GM18858 (cell line): ENCODE data around the gene ITPR1.

Source experiments
- ATAC-seq: cut with Tn5 transposase; IDR thresholded peaks from one replicate; pipeline ENCODE4 v1.9.1; 2021; ENCODE audit not compliant: unreplicated experiment

The ITPR1 gene

DNA sequence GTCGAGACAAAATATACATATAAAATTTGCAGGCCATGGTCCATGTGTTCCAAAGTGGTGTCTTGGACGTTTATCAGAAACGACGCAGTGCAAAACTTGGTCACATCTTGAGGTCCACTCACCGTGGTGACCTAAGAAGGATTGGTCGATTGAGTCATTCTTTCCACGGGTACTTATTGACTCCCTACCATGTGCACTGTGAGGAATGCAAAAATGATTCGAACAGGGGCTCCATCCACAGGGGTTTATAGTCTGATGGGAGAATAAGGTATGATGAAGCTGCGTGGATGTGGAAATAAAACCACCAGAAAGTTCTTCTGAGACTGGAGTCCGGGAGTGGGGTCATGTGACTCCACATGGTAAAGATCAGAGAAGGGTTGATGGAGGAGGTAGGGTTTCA lies 185.2 kb downstream of the ITPR1 start:
- ATAC-seq = no peak

DNA sequence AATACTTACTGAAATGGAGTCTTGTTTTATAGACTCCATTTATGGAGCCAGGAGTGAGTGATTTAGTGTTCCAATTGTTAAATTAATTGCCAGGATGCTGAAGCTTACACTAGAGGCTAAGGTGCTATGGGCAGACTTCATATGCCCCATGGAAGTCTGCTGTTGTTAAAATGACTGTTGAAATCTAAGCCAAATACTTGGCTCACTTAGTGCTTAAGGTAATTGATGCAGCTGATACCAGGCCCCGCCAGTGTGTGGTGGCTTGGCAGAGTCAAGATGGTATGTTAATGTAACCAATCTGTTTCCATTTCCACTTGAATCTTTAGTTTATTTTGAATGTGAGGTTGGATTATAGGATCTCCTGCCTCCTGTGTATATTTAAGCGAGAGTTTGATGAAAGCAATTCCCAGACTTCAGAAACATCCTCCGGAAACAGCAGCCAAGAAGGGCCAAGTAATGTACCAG lies 187.1 kb downstream of the ITPR1 start:
- ATAC-seq = no peak

DNA sequence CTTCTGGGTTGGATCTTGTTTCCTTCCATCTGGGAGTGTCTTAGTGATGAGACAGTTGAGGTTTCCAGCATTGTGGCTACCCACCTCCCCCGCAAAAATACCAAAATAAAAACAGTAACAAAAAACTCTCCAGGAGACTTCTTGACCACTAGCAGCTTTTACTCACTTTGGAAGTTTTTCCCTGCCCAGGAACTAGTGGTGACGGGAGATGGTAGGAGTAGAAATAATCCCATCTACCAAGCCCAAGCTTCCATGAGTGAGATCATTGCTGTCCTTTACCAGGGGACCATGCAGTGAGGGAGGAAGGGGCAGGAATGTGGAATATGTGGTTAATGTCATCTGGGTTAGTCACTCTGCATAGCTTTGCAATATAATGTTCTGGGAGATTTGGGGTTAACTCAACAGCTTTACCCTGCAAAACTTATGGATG lies 187.7 kb downstream of the ITPR1 start:
- no peak for ATAC-seq

DNA sequence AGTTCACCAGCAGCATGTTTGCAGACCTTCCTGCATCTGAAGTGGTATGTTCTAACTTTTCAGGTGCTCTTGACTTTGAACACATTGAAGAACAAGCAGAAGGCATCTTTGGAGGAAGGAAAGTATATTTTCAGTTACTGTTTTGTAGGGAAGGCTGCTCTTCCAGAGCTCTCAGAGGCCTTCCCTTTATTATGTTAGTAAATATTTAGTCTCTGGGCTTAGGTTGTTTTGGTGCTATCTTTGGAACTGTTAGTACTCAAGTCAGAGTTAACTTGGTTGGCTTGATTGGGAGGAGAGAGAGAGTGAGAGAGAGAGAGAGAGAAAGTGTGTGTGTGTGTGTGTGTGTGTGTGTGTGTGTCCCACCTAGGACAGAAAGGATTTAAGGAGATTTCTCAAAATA lies 188.2 kb downstream of the ITPR1 start:
- no peak for ATAC-seq

DNA sequence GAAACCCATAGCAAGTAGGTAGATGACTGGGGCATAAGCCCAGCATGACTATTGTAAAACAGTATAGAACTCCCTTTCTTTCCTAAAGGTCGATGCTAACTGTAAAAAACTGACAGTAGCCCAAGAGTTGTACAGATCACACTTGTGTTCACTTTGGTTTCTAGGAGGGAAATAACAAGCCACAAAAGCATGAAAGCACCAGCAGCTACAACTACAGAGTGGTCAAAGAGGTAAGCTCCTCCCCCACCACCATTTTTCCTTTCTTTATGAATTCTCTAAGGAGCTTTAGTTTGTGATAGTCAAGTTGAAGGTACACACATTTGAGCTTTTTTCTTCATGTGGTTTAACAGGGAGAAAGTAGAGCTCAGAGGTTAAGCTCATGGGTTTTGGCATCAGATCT lies 191.0 kb downstream of the ITPR1 start:
- no peak for ATAC-seq

DNA sequence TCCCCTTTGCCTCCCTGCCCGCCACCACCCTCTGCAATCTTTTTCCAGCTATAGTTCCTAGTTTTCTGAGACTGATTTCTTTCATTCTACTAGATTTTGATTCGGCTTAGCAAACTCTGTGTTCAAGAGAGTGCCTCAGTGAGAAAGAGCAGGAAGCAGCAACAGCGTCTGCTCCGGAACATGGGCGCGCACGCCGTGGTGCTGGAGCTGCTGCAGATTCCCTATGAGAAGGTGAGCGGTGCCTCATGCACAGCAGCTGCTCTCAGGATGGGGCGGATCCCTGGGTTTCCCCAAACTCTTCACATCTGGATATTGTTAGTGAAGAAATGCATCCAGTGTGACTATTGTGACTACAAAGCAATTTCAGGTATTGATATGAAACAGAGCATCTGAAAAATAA lies 191.8 kb downstream of the ITPR1 start:
- no peak for ATAC-seq

DNA sequence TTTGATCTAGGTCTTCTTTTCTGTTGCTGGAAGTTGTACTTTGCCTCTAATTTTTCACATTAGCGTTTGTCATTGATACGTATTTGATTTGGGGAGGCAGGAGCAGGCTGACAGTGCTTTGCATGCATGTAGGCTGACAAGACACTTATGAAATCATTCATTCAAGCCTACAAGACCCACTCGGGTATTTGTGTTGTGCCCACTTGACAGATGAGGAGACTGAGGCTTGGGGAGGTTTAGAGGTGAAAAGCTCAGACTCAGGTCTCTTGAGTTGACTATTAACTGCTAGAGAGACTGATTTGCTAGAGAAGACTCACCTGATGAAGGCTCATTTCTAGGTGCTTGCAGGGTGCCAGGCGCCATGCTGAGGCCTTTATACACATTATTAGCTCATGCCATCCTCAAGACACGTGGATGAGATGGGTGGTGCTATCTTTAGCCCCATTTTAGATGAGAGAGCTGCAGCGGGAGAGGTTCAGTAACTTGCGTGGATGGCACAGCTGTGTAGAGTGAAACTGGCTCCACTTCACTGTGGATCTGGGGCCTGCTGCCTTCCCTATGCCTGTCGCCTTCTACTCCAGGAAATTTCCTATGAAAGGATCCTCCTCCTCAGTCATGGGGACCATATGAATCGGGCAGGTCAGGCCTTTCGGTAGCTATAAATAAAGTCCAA lies 192.7 kb downstream of the ITPR1 start:
- ATAC-seq = no peak

DNA sequence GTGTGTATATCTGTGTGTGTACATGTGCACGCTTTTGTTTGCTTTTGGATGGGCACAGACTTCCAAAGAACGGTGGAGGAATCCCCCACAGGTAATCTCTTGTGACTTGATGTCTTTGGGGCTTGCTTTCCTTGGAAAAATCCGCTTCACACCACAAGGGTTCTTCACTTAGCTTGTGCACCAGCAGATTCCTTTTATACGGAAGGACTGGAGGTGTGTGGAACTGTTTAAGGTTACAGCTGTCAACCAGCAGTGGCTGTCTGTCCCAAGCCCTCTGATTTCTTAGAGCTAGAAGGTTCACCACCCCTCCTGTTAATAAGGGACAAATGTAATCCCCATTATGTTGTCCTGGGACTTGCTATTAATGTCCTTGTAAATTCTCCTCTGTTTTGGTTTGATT lies 193.5 kb downstream of the ITPR1 start:
- no peak for ATAC-seq

DNA sequence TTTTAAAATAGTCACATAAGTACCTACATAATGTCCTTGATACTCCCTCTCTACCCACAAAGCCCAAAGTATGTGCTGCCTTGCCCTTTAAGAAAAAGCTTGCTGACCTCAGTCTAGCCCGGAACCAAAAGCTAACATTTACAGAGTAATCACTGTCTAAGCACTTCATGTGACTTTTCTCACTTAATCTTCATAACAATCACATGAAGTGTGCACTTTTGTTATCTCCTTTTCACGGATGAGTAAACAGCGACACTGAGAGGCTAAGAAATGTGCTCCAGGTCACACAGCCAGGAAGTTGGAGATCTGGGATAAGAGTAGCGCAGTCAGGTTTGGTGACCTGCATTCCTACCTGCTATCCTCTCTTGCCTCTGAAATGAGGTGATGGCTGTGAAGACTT lies 194.0 kb downstream of the ITPR1 start:
- ATAC-seq = no peak

DNA sequence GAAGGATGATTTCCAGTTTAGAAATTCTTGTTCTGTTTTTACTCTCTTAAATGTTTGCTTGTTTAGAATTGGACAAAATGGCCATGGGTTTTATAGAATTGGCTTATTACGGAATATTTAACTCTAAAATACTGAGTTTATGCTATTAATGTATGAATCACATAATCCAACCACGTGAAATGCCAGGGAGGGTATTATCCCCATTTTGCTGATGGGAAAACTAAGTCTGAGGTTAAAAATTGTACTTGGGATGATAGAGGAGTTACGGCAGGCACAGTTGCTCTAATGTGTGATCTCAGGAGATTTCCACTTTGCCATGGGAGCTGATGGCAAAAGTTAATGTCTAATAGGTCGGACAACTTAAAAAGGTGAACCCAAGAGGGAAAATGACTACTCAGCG lies 194.4 kb downstream of the ITPR1 start:
- ATAC-seq = no peak

DNA sequence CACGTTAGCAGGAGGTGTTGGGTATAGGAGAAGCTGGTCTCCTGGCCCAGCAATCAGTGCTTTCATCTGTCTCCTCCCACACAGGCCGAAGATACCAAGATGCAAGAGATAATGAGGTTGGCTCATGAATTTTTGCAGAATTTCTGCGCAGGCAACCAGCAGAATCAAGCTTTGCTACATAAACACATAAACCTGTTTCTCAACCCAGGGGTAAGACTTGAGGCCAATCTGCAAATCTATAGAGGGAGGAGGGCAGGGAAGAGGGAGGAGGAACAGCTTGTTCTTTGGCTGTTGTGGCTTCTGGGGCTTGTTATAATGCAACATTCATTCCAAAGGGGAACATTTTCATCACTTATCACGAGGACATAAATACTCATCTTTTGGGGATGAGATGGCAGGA lies 195.3 kb downstream of the ITPR1 start:
- ATAC-seq = no peak

DNA sequence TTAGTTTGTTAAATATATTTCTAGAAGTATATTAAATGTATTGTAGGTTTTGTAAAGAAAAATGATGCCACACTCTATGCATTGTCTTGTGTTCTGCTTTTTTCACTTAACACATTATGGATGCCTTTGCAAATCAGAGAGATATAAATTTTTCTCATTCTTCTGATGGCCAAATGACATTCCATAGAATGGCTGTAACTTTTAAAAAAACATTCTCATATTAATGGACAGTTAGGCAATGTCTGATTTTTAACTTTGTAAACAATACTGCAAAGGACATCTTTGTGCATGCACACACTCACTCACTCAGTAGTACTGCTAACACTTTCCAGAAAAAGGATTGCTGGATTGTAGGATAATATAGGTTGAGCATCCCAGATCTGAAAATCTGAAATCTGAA lies 195.9 kb downstream of the ITPR1 start:
- ATAC-seq = no peak

DNA sequence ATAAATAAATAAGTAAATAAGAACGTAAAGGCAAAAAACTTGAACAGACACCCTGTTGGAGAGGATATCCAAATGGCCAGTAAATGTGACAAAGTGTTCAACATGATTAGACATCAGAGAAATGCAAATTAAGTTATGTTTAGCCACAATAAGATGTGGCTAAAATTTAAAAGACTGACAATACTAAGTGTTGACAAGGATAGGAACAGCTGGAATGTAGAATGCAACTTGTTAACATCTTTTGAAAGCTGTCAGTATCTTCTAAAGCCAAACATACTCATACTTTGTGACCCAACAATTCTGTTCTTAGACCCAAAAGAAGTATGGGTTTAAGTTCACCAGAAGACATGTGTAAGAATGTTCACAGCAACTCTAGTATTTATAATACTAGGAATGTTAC lies 197.1 kb downstream of the ITPR1 start:
- ATAC-seq = no peak

DNA sequence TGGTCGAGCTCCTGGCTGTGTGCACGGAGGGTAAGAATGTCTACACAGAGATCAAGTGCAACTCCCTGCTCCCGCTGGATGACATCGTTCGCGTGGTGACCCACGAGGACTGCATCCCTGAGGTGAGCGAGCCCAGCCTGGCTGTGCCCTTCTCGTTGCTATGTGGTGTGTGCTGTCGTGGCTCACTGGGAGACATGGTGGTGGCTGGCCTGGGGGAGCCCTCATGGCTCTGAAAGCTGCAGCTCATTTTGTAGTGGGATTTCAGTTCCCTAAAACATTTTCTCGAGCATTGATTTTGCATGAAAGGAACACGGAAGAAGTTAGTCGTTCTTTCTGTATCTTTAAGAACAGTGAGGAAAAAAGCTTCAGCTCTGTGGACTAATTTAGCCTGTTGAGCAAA lies 200.5 kb downstream of the ITPR1 start:
- peak; percentile 85 for ATAC-seq

DNA sequence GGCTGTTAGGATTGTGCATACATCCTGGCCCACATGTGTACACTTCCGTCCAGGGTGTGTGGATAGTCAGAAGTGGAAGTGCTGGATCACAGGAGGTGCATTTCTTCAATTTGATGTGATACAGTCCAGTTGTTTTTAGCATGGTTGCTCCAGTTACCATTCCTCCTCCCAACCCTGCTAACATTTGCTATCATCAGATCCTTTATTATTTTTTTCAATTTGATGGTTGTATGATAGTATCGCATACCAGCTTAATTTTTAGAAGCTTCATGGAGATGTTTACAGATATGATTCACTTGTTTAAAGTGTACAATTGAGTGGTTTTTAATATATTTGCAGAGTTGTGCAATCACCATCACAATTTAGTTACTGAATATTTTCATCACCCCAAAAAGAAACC lies 202.7 kb downstream of the ITPR1 start:
- ATAC-seq = no peak

DNA sequence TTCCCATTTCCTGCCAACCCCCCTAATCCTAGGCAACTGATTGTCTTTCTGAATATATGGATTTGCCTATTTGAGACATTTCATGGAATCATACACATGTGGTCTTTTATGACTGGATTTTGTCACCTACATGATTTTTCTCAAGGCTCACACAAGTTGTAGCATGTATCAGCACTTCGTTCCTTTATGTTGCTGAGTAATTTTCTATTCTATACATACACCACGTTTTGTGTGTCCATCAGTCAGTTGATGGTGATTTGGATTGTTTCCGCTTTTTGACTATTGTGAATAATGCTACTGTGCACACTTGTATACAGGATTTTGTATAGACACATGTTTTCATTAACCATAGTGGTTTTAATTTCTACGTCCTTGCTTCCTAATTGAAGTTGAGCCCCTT lies 203.1 kb downstream of the ITPR1 start:
- no peak for ATAC-seq

DNA sequence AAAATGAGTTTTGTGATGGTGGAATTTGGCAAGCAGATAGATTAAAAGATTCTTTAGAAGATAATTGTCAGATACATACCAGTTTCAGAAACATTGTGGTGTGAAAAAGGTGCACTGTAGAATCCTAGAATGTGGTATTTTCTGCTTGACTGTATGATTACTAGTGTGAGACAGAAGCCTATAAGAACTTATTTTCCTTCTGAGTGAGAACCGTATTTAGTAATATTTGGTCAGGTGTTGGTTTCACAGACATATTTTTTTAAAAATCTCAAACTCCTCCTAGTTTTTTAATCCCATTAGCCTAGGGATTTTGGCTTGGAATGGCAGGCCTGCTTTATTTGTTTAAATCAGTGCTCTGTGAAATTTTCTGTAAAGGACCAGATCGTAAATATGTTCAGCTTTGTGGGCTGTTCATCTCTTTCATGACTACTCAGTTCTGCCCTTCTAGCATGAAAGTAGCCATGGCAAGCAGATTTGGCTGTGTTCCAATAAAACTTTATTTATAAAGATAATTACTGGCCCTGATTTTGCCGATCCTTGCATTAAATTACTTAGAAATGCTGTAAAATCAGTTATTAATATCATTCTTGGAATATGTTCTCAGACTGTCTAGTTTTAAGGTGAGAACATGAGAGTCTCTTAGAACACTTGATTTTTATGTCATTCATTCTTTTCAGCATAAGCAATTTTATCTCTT lies 205.1 kb downstream of the ITPR1 start:
- no peak for ATAC-seq

DNA sequence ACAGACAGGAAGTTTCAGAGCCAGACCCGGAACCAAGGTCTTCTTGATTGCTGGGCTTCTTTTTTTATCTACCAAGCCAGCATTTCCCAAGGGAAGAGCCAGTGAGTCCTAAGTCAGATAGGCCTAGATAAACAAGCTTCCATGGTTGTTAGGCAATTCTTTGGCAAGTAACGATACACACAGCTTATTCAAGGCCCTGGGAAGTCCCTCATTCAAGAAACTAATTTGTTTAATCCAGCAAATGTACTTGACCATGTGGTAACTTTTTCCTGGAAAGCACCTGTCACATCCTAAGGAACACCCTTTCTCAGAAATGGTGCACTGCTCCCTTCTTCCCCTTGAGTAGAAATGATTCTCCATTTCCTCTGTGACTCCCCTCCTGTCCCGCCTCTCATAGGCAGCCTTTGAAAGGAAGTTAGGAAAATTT lies 209.9 kb downstream of the ITPR1 start:
- no peak for ATAC-seq

DNA sequence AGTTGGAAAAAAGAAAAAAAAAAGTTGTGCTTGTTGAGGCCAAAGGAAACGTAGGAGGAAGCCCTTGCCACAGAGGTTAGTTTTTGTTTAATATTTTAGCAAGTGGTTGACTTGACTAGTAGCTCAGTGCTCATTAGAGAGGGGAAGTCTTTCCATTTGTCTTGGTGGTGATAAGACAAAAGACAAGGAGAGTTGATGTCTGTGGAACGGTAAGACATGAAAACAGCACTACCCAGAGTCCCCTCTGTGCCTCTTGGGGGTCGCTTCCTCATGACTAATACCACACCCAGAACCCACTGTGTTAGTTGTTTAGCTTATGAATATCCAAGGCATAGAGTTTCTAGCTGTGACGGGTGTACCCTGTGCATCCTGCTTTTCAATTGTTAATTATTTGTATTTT lies 211.4 kb downstream of the ITPR1 start:
- no peak for ATAC-seq

DNA sequence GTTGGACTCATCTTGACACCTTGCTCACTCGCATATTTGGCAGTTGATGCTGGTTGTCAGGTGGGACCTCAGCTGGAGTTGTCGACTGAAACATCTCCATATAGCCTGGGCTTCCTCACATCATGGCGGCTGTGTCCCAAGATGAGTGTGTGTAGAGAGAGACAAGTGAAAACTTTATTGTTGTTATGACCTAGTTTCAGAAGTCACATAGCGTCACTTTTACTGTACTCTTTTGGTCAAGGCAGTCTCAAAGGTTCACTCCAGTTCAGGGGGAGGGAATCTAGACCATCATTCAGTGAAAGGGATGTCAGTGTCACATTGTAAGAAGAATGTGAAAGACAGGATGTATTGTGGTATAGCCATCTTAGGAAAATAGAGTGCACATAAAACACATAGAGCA lies 214.2 kb downstream of the ITPR1 start:
- no peak for ATAC-seq

DNA sequence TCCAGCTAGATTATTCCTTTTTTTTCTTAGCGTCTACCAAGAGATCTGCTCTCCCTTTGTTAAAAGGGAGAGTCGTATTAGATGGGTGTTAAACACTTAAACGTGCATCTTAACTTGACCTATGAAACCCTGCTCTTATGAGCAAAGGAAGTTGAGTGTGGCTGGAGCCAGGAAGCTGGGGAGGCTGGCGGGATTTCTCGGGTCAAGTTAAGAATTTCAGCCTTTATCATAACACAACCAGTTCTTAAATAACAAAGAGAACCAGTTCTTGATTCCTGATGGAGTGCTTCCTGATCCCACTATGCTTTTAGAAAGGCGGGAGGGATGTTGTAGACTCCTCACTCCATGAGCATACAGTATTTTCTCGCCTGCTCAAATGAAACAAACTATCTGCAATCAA lies 215.1 kb downstream of the ITPR1 start:
- no peak for ATAC-seq

DNA sequence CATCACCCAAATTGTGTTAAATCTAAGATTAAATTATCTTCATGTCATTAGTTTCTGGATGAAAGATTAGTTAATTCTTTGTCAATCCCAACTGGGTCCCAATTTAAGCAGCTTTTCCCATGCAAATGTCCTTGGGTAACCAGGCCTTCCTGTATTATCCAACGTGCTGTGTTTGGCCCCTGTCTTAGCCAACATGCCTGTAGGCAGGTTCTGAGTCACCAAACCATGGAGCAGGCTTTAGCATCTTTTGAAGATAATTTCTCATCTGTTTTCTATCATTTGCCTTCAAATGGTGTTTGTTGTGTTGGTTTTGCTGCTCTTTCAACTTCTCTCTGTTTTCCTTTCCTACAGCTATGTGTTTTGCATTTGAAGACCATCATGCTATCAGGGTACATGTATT lies 216.2 kb downstream of the ITPR1 start:
- ATAC-seq = no peak

DNA sequence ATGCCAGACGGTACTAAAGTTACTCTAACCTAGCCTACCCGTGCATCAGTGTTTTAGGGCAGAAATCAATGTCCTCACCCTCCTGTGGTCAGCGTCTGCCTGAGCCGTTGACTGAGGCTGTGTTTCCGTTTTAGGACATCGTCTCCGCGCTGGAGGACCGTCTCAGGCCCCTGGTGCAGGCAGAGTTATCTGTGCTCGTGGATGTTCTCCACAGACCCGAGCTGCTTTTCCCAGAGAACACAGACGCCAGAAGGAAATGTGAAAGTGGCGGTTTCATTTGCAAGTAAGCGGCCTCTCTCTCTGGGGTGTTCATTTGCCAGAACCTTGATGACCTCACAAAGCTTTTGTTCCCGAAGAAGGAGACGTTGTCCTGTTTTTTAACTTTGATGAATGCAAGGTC lies 217.0 kb downstream of the ITPR1 start:
- no peak for ATAC-seq
